NT2/D1 (cell line): ENCODE data around the gene SEC61A1.

Source experiments
- DNase-seq: peaks from one replicate; pipeline ENCODE4 v3.0.0-alpha.2; 2011; ENCODE audit warnings: low read depth, low spot score
- H3K27me3 ChIP-seq: 2 replicates; pipeline ENCODE4 v1.6.0; 2011; ENCODE audit warnings: mild to moderate bottlenecking; ENCODE audit not compliant: insufficient read length, insufficient read depth
- H3K36me3 ChIP-seq: 2 replicates; pipeline ENCODE4 v1.6.1; 2011; ENCODE audit warnings: mild to moderate bottlenecking, low read length, mixed read lengths; ENCODE audit not compliant: insufficient read depth, insufficient read length
- H3K4me1 ChIP-seq: 2 replicates; pipeline ENCODE4 v1.5.1; 2011; ENCODE audit not compliant: insufficient read depth, insufficient read length
- H3K4me3 ChIP-seq: 2 replicates; pipeline ENCODE4 v1.5.1; 2011; ENCODE audit warnings: low read depth; ENCODE audit not compliant: insufficient read length
- H3K9ac ChIP-seq: 2 replicates; pipeline ENCODE4 v1.6.0; 2011; ENCODE audit warnings: low read depth; ENCODE audit not compliant: insufficient read length
- H3K9me3 ChIP-seq: 2 replicates; pipeline ENCODE4 v1.5.1; 2011; ENCODE audit warnings: mild to moderate bottlenecking, low read length; ENCODE audit not compliant: insufficient read depth
- SUZ12 ChIP-seq: IDR thresholded peaks from 2 replicates; pipeline ENCODE4 v1.6.1; 2011; ENCODE audit not compliant: insufficient read length, insufficient read depth; ENCODE audit errors: extremely low read depth
- YY1 ChIP-seq: IDR thresholded peaks from 2 replicates; pipeline ENCODE4 v1.6.1; 2011; ENCODE audit not compliant: insufficient read length, insufficient read depth
- ZNF274 ChIP-seq: IDR thresholded peaks from 2 replicates; pipeline ENCODE4 v1.6.1; 2011; ENCODE audit warnings: mild to moderate bottlenecking, low read depth, low read length

SEC61A1 gene

DNA sequence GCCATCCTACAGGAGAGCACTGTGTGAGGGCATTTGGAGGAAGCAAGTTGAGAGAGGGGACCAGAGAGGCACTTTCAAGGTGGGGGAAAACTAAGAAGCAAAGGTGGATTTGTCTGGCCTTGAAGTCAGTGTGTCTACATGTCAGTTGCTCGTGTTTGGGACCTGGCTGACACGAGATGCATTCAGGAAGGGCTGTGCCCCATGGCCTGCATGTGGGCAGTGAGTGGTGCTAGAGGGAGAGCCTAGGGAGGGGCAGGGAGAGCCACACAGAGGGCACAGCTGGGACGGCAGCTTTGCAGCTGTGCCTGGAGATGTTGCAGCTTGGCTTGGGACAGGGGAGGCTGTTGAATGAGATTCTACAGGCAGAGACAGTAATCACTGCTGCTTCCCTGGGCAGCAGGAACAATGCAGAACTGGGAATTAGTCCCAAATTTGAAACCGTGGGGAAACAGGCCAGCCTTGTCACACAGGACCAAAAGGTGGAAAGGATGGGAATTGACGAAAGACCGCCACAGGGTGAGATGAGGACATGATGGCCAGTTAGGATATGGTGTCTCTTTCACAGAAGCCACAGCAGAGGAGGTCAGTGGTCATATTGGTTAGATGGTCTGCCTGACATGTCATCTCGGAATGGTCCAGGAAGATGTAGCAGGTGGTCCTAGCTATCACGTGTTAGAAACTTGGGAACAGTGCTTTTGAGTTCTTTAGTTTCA is 10.0 kb downstream of the SEC61A1 start:
- peaks cover 94% of the 10 kb centered on the region for H3K36me3 ChIP-seq
- DNase-seq: no peak
- no peaks in the 10 kb centered on the region for H3K9me3 ChIP-seq
- no peak overlapping the region for H3K9ac ChIP-seq
- TF ChIP-seq YY1 (no peak), SUZ12 (no peak), ZNF274 (no peak)
- no peaks in the 10 kb centered on the region for H3K27me3 ChIP-seq
- H3K4me3 ChIP-seq: no peak overlapping the region
- H3K4me1 ChIP-seq: no peaks in the 10 kb centered on the region

DNA sequence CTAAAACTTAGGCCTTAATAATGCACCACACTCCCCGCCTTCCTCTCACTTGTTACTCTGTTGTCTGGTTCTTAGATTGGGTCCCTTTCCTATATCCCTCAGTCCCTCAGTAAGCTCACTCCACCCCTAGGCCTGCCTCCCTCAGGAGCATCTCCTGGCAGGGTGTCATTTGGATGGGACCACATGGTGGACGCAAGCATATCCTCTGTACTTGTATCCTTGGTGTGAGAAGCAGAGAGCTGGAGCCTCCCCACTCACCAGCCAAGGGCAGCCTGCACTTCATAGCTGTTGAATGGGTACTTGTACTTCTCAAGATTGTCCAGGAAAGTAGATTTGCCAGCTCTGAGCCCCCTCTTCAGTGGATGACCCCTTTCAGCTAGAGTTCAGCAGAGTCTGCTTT is 11.6 kb downstream of the SEC61A1 start:
- TF ChIP-seq ZNF274 (no peak), SUZ12 (no peak), YY1 (no peak)
- H3K4me1 ChIP-seq: peaks cover 5% of the 10 kb centered on the region
- no peak overlapping the region for H3K4me3 ChIP-seq
- no peak overlapping the region for H3K9ac ChIP-seq
- H3K27me3 ChIP-seq: no peaks in the 10 kb centered on the region
- H3K36me3 ChIP-seq: peaks cover 97% of the 10 kb centered on the region
- no peak for DNase-seq
- no peaks in the 10 kb centered on the region for H3K9me3 ChIP-seq

DNA sequence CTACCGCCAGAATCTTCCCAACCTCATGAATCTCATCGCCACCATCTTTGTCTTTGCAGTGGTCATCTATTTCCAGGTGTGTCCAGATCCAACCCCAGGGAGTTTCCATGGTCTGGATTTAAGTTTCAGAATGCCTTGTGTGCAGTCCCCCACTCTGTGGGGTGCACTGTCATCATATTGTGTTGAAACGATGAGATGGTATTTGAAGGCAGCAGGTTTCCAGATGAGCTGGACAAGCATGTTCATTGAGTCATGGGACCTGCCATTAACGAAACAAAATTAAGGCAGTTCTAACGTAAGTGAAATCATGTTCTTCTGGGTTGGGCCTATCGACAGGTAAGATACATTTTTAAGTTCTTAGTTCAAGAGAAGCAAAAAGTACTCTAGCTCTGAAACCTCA is 12.7 kb downstream of the SEC61A1 start:
- Histone ChIP-seq H3K36me3 (peaks cover 97% of the 10 kb centered on the region), H3K4me3 (no peak overlapping the region), H3K9me3 (no peaks in the 10 kb centered on the region), H3K4me1 (peaks cover 5% of the 10 kb centered on the region), H3K9ac (no peak overlapping the region), H3K27me3 (no peaks in the 10 kb centered on the region)
- no peak for DNase-seq
- TF ChIP-seq ZNF274: no peak
- TF ChIP-seq YY1: no peak
- TF ChIP-seq SUZ12: no peak

DNA sequence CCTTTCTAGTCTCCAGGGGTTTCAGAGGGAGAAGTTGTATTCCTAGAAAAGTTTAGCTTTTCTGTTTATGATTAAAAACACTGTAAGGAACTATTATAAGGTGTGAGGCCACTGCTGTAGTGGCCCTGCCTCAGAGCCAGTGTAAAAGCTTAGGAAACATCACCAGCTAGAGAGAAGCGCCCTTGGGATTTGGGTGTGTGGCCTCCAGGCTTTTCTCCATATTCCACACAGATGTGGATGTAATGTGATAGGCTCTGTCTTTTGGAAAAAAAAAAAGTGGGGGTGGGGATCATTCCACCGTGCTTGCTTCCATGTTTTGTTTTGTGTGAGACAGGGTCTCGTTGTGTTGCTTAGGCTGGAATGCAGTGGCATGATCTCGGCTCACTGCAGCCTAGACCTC is 13.9 kb downstream of the SEC61A1 start:
- Histone ChIP-seq H3K9me3 (no peaks in the 10 kb centered on the region), H3K4me3 (no peak overlapping the region), H3K9ac (no peak overlapping the region), H3K36me3 (peaks cover 97% of the 10 kb centered on the region), H3K4me1 (peaks cover 5% of the 10 kb centered on the region), H3K27me3 (no peaks in the 10 kb centered on the region)
- TF ChIP-seq ZNF274 (no peak), YY1 (no peak), SUZ12 (no peak)
- DNase-seq: no peak

DNA sequence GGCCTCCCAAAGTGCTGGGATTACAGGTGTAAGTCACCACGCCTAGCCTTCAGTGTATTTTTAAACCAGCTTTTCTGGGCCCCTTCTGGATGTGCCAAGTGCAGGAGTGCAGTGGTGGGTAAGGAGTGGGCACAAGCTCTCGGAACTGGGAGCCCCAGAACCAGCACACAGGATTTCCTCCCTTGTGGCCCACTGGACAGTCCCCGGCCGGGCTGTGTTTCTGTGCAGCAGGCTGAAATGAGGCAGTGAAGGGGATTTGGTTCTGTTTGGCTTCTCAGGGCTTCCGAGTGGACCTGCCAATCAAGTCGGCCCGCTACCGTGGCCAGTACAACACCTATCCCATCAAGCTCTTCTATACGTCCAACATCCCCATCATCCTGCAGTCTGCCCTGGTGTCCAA is 14.4 kb downstream of the SEC61A1 start:
- Histone ChIP-seq H3K9ac (no peak overlapping the region), H3K9me3 (no peaks in the 10 kb centered on the region), H3K4me3 (no peak overlapping the region), H3K4me1 (peaks cover 5% of the 10 kb centered on the region), H3K36me3 (peaks cover 97% of the 10 kb centered on the region), H3K27me3 (no peaks in the 10 kb centered on the region)
- no peak for TF ChIP-seq ZNF274
- TF ChIP-seq SUZ12: no peak
- no peak for TF ChIP-seq YY1
- DNase-seq: no peak

DNA sequence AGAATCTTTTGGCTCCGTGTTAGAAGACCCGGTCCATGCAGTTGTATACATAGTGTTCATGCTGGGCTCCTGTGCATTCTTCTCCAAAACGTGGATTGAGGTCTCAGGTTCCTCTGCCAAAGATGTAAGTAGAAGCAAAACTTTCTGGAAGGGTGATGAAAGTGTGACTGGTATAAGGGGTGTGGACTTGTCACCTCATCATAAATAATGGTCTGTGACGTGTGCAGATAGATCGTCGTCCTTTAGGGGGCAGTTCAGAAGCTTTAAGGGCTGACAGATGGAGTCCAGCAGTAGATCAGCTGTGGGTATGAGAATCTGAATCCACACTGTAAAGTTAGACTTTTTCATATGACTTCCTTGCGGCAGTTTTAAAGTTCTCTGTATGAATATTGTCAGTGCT is 15.3 kb downstream of the SEC61A1 start:
- TF ChIP-seq SUZ12: no peak
- no peak for TF ChIP-seq YY1
- no peak for TF ChIP-seq ZNF274
- Histone ChIP-seq H3K36me3 (peaks cover 97% of the 10 kb centered on the region), H3K4me1 (peaks cover 8% of the 10 kb centered on the region), H3K4me3 (no peak overlapping the region), H3K9ac (no peak overlapping the region), H3K27me3 (no peaks in the 10 kb centered on the region), H3K9me3 (no peaks in the 10 kb centered on the region)
- no peak for DNase-seq

DNA sequence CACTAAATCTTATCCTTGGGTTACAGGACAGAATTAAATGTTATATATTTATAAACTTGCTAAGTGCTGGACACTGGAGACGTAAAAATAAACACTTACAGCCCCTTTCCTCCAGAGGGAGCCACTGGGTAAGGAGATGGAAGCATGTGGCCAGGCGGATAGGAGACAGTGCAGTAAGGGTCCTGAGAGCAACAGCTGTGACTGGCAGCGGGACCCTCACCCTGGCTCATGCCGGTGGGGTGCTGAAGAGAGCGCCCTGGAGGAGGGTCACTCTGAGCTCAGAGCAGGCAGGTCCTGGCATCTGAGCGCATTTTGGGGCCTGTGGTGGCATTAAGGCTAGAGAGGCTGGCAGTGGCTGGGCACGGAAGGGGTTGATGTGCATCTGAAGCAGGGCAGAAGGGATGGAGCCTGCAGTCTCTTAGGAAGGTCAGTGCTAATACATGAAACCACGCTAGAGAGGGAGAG is 16.0 kb downstream of the SEC61A1 start:
- Histone ChIP-seq H3K4me1 (peaks cover 8% of the 10 kb centered on the region), H3K9me3 (no peaks in the 10 kb centered on the region), H3K36me3 (peaks cover 97% of the 10 kb centered on the region), H3K9ac (no peak overlapping the region), H3K4me3 (no peak overlapping the region), H3K27me3 (no peaks in the 10 kb centered on the region)
- peak; percentile 52 for DNase-seq
- no peak for TF ChIP-seq ZNF274
- TF ChIP-seq YY1: no peak
- TF ChIP-seq SUZ12: no peak
